Measurements from ENCODE around the gene PEDS1. TPM values are rescaled to one million over a fixed set of nuclear protein-coding genes. Genes with fewer than 3 reads are reported as not detected.

PEDS1 gene
- total RNA-seq, 1 experiment from 2014 or later, result 53.8 TPM

DNA sequence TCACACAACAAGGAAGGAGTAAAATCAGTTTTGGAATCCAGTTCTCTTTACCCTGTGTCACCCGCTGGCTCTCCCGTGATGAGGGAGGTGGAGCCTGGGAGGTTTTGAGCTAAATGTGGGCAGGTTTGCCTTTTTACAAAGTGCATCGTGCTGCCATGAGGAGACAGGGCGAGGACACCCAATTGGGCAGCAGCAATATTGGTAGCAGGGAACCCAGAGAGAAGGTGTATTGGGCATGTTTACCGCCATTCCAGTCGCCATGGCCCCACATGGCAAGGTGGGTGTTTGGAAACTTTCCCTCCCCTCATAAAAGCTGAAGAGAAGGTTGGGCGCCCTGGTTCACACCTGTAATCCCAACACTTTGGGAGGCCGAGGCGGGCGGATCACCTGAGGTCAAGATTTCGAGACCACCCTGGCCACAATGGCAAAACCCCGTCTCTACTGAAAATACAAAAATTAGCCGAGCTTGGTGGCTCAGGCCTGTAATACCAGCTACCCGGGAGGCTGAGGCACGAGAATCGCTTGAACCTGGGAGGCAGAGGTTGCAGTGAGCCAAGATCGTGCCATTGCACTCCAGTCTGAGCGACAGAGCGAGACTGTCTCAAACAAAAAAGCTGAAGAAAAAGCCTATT lies 37.0 kb downstream of the PEDS1 start:
- peaks cover 36% of the 10 kb centered on the region for H3K79me2 ChIP-seq (ENCODE audit: low read length)
- no peaks in the 10 kb centered on the region for H3K9me3 ChIP-seq (ENCODE audit: low read length)
- H3F3A ChIP-seq (ENCODE audit: low read length, unreplicated experiment), result no peaks in the 10 kb centered on the region
- no peak overlapping the region for H3K27ac ChIP-seq (ENCODE audit: low read length)
- ChIA-PET CTCF (interaction anchor here (0.6 to 1.1 kb wide), 3 partner anchors 53 to 138 kb away, joined by 3 to 4 read pairs (median 3); no protein-coding TSS in a partner anchor), POLR2A (ENCODE audit: unreplicated experiment) (interaction anchor here (0.9 to 1.2 kb wide), 2 partner anchors 37 to 180 kb away, joined by 3 to 8 read pairs; partner anchors contain the start of genes PEDS1 and RNF114)
- H2AFZ ChIP-seq (ENCODE audit: low read length), result peak overlapping the region; percentile 93
- H3K27me3 ChIP-seq (ENCODE audit: low read length), result no peaks in the 10 kb centered on the region
- TSS peak; percentile 80 for BruUV-seq (replicated peaks)
- H4K20me1 ChIP-seq (ENCODE audit: low read length), result peaks cover 4% of the 10 kb centered on the region; the same call in 1 of the 2 replicates
- peaks cover 31% of the 10 kb centered on the region for H3K4me1 ChIP-seq (ENCODE audit: insufficient read depth, low read length)
- TF ChIP-seq EZH2phosphoT487 (IDR thresholded peaks at IDR 0.05; ENCODE audit: borderline replicate concordance, low read length), result no peak
- TF ChIP-seq, protein P1, sequence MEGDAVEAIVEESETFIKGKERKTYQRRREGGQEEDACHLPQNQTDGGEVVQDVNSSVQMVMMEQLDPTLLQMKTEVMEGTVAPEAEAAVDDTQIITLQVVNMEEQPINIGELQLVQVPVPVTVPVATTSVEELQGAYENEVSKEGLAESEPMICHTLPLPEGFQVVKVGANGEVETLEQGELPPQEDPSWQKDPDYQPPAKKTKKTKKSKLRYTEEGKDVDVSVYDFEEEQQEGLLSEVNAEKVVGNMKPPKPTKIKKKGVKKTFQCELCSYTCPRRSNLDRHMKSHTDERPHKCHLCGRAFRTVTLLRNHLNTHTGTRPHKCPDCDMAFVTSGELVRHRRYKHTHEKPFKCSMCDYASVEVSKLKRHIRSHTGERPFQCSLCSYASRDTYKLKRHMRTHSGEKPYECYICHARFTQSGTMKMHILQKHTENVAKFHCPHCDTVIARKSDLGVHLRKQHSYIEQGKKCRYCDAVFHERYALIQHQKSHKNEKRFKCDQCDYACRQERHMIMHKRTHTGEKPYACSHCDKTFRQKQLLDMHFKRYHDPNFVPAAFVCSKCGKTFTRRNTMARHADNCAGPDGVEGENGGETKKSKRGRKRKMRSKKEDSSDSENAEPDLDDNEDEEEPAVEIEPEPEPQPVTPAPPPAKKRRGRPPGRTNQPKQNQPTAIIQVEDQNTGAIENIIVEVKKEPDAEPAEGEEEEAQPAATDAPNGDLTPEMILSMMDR (conservative IDR thresholded peaks at IDR 0.05; ENCODE audit: low read depth, low read length), result no peak
- no peak for TF ChIP-seq EZH2 (IDR thresholded peaks at IDR 0.05; ENCODE audit: low read length, unreplicated experiment)
- no peak for ATAC-seq
- H3K4me3 ChIP-seq (ENCODE audit: low read length), result peak overlapping the region; percentile 74
- intact Hi-C loops (cut with micrococcal nuclease), result loop anchor here (10.0 kb wide), 1 partner anchor 618 kb away; the partner anchor contains the start of gene PARD6B
- peak overlapping the region; percentile 91 for H3K4me2 ChIP-seq (ENCODE audit: low read length)
- peak overlapping the region; percentile 47 for H3K9ac ChIP-seq (ENCODE audit: low read length)
- no peaks in the 10 kb centered on the region for H3K9me2 ChIP-seq (replicated peaks; ENCODE audit: low read length)
- no peak for DNase-seq
- H3K36me3 ChIP-seq (ENCODE audit: low read depth, low read length), result no peaks in the 10 kb centered on the region

DNA sequence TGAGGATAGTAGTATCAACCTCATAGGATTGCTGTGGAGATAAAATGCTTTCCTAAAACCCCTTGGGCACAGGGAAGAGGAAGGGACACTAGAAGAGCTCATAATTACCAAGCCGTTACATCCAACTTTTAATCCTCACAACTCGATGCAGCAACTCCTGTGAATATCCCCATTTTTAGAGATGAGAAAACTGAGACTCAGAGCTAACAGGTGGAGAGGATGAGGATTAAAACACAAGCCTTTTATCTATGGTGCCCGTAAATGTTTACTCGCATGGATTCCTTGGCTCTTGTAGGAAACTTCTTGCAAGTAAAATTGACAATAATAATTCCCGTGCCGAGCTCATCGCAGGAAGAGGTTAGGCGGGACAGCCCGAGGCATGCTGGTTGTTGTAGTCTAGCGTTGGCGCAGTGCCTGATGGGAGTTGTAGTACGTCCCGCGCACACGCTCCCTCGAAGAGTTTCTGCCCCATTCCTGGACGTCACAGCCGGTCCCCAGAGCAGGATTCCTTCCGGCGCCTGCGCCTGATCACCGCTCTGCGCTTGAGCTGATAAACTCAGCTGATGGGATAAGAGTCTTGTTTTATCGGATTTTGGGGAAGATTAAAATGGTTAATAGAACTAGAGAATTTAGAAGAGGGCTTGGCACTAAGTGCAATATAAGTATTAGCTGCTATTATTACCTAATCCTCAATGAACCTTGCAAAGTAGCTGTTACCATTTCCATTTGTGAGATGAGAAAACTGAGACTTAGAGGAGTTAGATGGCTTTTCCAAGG lies 37.7 kb downstream of the PEDS1 start:
- no peaks in the 10 kb centered on the region for H3K9me3 ChIP-seq (ENCODE audit: low read length)
- ChIA-PET POLR2A (ENCODE audit: unreplicated experiment) (interaction anchor here (0.6 to 1.2 kb wide), 5 partner anchors 22 to 440 kb away, joined by 3 to 19 read pairs (median 4); partner anchors contain the start of genes PEDS1 and RNF114), CTCF (interaction anchor here (0.5 to 1.1 kb wide), 7 partner anchors 18 to 301 kb away, joined by 3 to 5 read pairs (median 4); no protein-coding TSS in a partner anchor)
- ATAC-seq (peak; percentile 73), DNase-seq (peak; percentile 100)
- no TSS peak for BruUV-seq (replicated peaks)
- H3K79me2 ChIP-seq (ENCODE audit: low read length), result peaks cover 43% of the 10 kb centered on the region
- H3K9me2 ChIP-seq (replicated peaks; ENCODE audit: low read length), result no peaks in the 10 kb centered on the region
- no peaks in the 10 kb centered on the region for H3K36me3 ChIP-seq (ENCODE audit: low read depth, low read length)
- peaks cover 31% of the 10 kb centered on the region for H3K4me1 ChIP-seq (ENCODE audit: insufficient read depth, low read length)
- peak overlapping the region; percentile 93 for H2AFZ ChIP-seq (ENCODE audit: low read length)
- peaks cover 9% of the 10 kb centered on the region for H4K20me1 ChIP-seq (ENCODE audit: low read length)
- peak overlapping the region; percentile 66 for H3K9ac ChIP-seq (ENCODE audit: low read length)
- H3K4me3 ChIP-seq (ENCODE audit: low read length), result peak overlapping the region; percentile 74
- no peaks in the 10 kb centered on the region for H3K27me3 ChIP-seq (ENCODE audit: low read length)
- no peak overlapping the region for H3K27ac ChIP-seq (ENCODE audit: low read length)
- intact Hi-C loops (cut with micrococcal nuclease), result loop anchor here (10.0 kb wide), 1 partner anchor 619 kb away; the partner anchor contains the start of gene PARD6B
- H3F3A ChIP-seq (ENCODE audit: low read length, unreplicated experiment), result peaks cover 3% of the 10 kb centered on the region
- peak overlapping the region; percentile 91 for H3K4me2 ChIP-seq (ENCODE audit: low read length)
- no peak for TF ChIP-seq EZH2 (IDR thresholded peaks at IDR 0.05; ENCODE audit: low read length, unreplicated experiment)
- no peak for TF ChIP-seq EZH2phosphoT487 (IDR thresholded peaks at IDR 0.05; ENCODE audit: borderline replicate concordance, low read length)
- TF ChIP-seq, protein P1 (conservative IDR thresholded peaks at IDR 0.05; ENCODE audit: low read depth, low read length), result no peak
